RWPE1 (cell line): ENCODE data around the gene TMEM229A.

ENCODE experiments used
- CTCF ChIA-PET: fragments of 350-600 bp; sonication (Branson Sonifier 250); formaldehyde crosslinking; extraction: SDS; loops from one replicate; lab custom pipeline; 2021; lab: Yijun Ruan, JAX
- POLR2A ChIA-PET: fragments of 400-600 bp; formaldehyde crosslinking; extraction: SDS; loops from one replicate; lab custom pipeline; 2020; ENCODE audit warnings: antibody characterized with exemption; ENCODE audit not compliant: low non-redundant PET; lab: Yijun Ruan, JAX
- DNase-seq: peaks from one replicate; pipeline ENCODE4 v3.0.0; 2012; ENCODE audit warnings: low spot score
- H3K27ac ChIP-seq: fragments of 450-650 bp; 2 replicates; pipeline ENCODE4 v1.5.1; 2017
- TF ChIP-seq, protein P1 (sequence below): fragments of 450-650 bp; conservative IDR thresholded peaks from 2 replicates; pipeline ENCODE4 v1.5.1; 2017; ENCODE audit warnings: low read depth, mild to moderate bottlenecking

The TMEM229A gene

DNA sequence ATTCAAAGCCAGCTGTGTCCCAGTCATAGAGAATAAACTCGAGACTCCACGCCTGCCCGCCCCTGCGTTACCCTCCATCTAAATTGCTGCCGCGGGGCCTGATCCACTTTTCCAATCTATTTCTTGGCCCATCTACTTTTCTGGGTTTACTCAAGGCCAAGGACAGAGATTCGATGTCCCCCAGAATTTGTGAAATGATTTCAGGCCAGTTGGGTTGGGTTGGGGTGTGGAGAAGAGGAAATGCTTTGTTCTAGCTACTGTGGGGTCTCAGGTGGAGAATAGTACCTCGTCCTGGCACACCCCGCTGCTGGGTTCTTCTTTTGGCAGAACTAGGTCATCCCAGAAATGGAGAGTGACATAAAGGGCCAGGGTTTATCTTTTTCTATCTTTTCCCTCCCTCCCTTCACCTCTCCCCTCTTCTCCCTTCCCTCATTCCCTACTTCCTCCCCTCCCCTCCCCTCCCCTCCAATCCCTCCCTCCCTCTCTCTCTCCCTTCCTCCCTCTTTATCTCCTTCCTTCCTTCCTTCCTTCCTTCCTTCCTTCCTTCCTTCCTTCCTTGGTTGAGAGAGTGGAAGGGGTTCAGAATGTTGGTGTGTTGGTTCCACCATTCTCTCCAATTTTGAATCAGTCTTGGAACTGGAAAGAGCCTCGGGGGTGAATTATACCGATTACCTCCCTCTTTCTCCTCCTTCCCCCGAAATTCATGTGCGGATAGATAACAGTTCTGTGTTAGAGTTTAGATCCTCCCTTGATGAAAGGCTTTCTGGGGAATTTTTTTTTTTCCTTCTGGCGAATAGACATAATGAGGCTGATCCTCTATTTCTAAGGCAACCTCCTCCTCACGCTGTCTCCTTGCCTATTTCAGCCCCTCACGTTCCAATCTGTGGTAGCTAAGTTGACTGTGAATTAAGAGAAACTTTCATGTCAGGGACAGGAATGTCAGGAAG, 1.2 kb upstream of the TMEM229A start:
- TF ChIP-seq, protein P1, sequence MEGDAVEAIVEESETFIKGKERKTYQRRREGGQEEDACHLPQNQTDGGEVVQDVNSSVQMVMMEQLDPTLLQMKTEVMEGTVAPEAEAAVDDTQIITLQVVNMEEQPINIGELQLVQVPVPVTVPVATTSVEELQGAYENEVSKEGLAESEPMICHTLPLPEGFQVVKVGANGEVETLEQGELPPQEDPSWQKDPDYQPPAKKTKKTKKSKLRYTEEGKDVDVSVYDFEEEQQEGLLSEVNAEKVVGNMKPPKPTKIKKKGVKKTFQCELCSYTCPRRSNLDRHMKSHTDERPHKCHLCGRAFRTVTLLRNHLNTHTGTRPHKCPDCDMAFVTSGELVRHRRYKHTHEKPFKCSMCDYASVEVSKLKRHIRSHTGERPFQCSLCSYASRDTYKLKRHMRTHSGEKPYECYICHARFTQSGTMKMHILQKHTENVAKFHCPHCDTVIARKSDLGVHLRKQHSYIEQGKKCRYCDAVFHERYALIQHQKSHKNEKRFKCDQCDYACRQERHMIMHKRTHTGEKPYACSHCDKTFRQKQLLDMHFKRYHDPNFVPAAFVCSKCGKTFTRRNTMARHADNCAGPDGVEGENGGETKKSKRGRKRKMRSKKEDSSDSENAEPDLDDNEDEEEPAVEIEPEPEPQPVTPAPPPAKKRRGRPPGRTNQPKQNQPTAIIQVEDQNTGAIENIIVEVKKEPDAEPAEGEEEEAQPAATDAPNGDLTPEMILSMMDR: no peak
- ChIA-PET POLR2A (no interaction called here), CTCF (no interaction called here)
- H3K27ac ChIP-seq: no peak overlapping the region
- no peak for DNase-seq

DNA sequence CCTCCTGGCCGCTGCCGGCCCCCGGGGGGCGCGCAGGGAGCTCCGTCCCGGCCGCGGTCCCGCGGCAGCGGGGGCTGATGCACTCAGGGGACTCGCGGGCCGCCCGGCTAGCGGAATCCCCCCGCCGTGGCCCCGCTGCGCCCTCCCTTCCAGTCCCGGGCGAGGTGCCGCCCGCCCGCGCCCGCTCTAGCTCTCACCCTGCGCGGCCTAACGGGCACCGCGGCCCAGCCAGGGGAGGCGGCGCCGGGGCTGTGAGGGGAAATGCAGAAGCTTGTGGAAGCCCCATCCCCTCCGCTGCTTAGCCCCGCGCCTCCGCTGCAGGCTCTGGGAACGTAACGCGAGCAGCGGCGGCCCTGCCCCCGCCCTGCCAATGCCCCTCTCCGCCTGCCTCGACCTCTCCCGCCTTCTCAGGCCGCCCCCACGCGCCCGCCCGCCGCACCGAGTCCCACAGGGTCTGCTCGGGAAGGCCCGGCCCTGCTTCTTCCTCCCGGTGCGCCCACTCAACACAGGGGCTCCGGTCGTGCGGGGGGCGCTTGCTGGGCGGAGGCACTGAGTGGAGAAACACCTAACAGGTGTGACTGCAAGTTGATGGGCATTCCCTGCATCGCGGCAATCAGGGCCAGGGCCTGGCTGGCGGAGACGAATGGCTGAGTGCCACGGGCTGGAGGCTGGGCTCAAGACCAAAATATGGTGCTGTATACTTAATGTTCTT, 384 bp upstream of the TMEM229A start:
- DNase-seq: no peak
- H3K27ac ChIP-seq: no peak overlapping the region
- CTCF ChIA-PET: interaction anchor here (0.6 kb wide), 1 partner anchor 122 kb away, joined by 3 read pairs; no protein-coding TSS in a partner anchor
- POLR2A ChIA-PET: no interaction called here
- TF ChIP-seq, protein P1: no peak

DNA sequence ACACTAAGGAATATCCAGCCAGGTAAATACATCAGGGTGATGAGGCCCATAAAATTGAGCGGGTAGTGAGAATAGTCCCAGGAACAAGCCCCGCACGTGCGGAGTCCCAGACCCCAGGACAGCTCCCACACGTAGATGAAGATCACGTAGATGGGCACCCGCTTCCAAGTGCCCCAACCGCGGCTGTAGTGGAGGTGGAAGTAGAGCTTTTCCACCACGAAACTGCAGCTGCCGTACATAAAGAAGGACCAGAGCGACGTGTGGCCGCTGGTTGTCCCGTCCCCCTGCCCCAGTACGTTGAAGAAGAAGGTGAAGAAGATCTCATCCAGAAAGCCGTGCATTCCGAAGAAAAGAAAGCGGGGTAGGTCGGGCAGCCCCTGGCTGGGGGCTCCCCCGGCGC, 948 bp downstream of the TMEM229A start:
- ChIA-PET POLR2A (no interaction called here), CTCF (no interaction called here)
- no peak overlapping the region for H3K27ac ChIP-seq
- TF ChIP-seq, protein P1: no peak
- no peak for DNase-seq

DNA sequence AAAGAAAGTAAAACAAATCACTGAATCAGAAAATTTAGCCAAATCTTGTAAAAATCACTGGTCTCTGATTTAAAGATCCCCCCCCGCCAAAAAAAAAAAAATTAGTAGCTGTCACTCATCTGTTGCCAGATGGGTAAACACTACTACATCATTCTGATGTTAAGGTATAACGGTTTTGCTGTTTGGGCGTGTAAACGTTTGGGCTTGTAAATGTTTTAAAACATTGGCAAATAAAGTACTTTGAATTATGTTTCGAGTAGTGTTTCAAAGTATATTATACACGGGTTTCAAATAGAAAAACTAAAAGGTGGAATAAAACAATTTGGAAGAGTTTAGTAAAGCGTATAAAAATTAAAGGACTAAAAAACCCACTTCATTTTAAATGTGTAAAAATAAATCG, 1.5 kb downstream of the TMEM229A start:
- POLR2A ChIA-PET: no interaction called here
- CTCF ChIA-PET: no interaction called here
- no peak overlapping the region for H3K27ac ChIP-seq
- TF ChIP-seq, protein P1: no peak
- DNase-seq: no peak

DNA sequence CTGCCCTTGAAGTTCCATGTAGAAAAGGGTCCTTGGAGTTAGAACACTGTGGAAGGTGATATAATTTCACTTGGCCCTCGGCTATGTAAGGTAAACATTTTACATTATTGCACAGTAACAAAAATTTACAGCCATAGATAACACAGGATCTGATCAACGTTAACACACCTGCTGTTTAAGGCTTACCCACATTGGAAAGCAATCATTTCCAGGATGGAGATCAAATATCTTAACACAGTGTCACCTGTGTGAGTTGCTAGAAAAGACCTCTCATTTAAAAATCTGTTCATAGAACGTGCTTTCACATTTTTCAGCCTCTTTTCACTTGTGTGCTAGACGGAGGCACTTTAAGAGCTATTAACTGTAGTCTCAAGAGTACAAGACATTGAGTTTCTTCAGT, 1.9 kb downstream of the TMEM229A start:
- CTCF ChIA-PET: no interaction called here
- no peak for DNase-seq
- TF ChIP-seq, protein P1: no peak
- no peak overlapping the region for H3K27ac ChIP-seq
- POLR2A ChIA-PET: no interaction called here

DNA sequence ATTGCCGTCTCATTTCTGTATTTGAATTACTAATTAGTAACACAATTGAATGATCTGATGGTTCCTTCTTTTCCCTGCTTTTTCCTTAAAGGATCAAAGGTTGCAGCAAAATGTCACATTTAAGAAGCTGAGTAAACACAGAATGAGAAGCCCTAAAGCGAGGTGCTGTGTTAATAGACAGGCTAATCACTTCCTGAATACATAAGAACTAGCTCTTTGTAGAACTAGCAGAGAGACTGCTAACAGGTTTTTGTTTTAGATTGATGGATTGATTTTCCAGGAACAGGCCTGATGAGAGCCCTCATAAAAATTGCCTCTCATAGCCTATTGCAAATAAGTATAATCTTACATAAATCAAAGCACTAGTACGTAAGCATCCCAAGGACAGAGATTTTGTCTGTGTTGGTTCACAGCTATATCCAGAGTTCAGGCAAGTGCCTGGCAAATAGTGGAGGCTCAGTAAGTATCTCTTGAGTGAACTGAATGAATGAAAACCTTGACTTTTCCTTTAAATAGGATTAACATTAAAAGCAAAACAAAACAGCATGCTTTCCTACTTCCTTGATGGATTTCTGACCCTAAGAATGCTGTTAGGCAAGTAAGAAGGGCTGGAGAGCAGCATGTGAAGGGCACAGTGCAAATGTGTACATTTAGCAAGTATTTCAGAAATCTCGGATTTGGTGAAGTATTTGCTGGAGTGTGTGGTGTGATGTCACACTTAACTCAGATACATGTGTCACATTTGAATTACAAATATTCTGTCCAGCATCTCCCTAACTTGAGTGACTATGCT, 3.3 kb downstream of the TMEM229A start:
- no peak overlapping the region for H3K27ac ChIP-seq
- DNase-seq: no peak
- ChIA-PET CTCF (no interaction called here), POLR2A (no interaction called here)
- TF ChIP-seq, protein P1: no peak
